Liver (tissue), 9 donors: Measurements from ENCODE around the gene CENPX. TPM values are rescaled to one million over a fixed set of nuclear protein-coding genes. Genes with fewer than 3 reads are reported as not detected.

ENCODE experiments used
- DNase-seq: peaks from one replicate; pipeline ENCODE4 v3.0.0-alpha.2; 2017; ENCODE audit warnings: low spot score
- H3K27ac ChIP-seq, 2 donors: one replicate each; pipeline ENCODE4 v1.7.0; 2013; ENCODE audit warnings: inconsistent platforms in 2 of 2, low read length in 2 of 2, control low read depth in 1 of 2, low read depth in 1 of 2, mild to moderate bottlenecking in 1 of 2
- H3K27me3 ChIP-seq, 4 donors: one replicate each; pipeline versions ENCODE4 v1.6.1 to v1.7.0; 2013; ENCODE audit warnings: low read length in 3 of 4, inconsistent platforms in 1 of 4, mild to moderate bottlenecking in 1 of 4, moderate library complexity in 1 of 4; ENCODE audit not compliant: control insufficient read depth in 4 of 4, insufficient read depth in 4 of 4
- H3K36me3 ChIP-seq, 4 donors: one replicate each; pipeline versions ENCODE4 v1.6.1 to v1.7.0; 2013; ENCODE audit warnings: low read length in 3 of 4, mild to moderate bottlenecking in 3 of 4, low read depth in 1 of 4, moderate library complexity in 1 of 4; ENCODE audit not compliant: control insufficient read depth in 4 of 4, insufficient read depth in 3 of 4
- H3K4me1 ChIP-seq, 4 donors: one replicate each; pipeline versions ENCODE4 v1.6.1 to v1.7.0; 2013; ENCODE audit warnings: low read length in 3 of 4, mild to moderate bottlenecking in 3 of 4, moderate library complexity in 1 of 4; ENCODE audit not compliant: control insufficient read depth in 4 of 4, insufficient read depth in 4 of 4
- H3K4me3 ChIP-seq, 3 donors: one replicate each; pipeline versions ENCODE4 v1.6.1 to v1.7.0; 2013; ENCODE audit warnings: low read length in 3 of 3, control low read depth in 1 of 3, low read depth in 1 of 3, mild to moderate bottlenecking in 1 of 3
- H3K9ac ChIP-seq, 2 donors: one replicate each; pipeline ENCODE4 v1.7.0; 2013; ENCODE audit warnings: low read length in 2 of 2, mild to moderate bottlenecking in 2 of 2, moderate library complexity in 2 of 2, control low read depth in 1 of 2, low read depth in 1 of 2
- H3K9me3 ChIP-seq, 4 donors: one replicate each; pipeline versions ENCODE4 v1.6.1 to v1.7.0; 2013; ENCODE audit warnings: low read length in 3 of 4; ENCODE audit not compliant: control insufficient read depth in 4 of 4
- ATF3 ChIP-seq: IDR thresholded peaks from 2 replicates; pipeline ENCODE4 v1.6.1; 2016; ENCODE audit warnings: antibody characterized with exemption
- CTCF ChIP-seq: fragments of 150-350 bp; IDR thresholded peaks from 2 replicates; pipeline ENCODE4 v1.5.1; 2017; ENCODE audit warnings: improper control_type of control experiment, low read depth, low read length; ENCODE audit not compliant: missing input control
- FOXA1 ChIP-seq: IDR thresholded peaks from 2 replicates; pipeline ENCODE4 v1.6.1; 2016; ENCODE audit warnings: antibody characterized with exemption
- FOXA2 ChIP-seq: IDR thresholded peaks from 2 replicates; pipeline ENCODE4 v1.6.1; 2016; ENCODE audit warnings: antibody characterized with exemption
- GABPA ChIP-seq, 2 donors: IDR thresholded peaks in 1 of 2; conservative IDR thresholded peaks in 1 of 2; 2 replicates each; pipeline ENCODE4 v1.6.1; 2016; ENCODE audit warnings: antibody characterized with exemption in 2 of 2, mild to moderate bottlenecking in 1 of 2, moderate library complexity in 1 of 2
- HNF4A ChIP-seq, 2 donors: conservative IDR thresholded peaks; 2 replicates each; pipeline ENCODE4 v1.6.1; 2016; ENCODE audit warnings: antibody characterized with exemption in 2 of 2, mild to moderate bottlenecking in 2 of 2
- JUND ChIP-seq, 2 donors: IDR thresholded peaks; 2 replicates each; pipeline ENCODE4 v1.6.1; 2016; ENCODE audit warnings: antibody characterized with exemption in 2 of 2
- NR2F2 ChIP-seq: IDR thresholded peaks from 2 replicates; pipeline ENCODE4 v1.6.1; 2016; ENCODE audit warnings: antibody characterized with exemption
- RAD21 ChIP-seq, 2 donors: IDR thresholded peaks; 2 replicates each; pipeline ENCODE4 v1.6.1; 2016; ENCODE audit warnings: antibody characterized with exemption in 2 of 2, mild to moderate bottlenecking in 2 of 2
- REST ChIP-seq: IDR thresholded peaks from 2 replicates; pipeline ENCODE4 v1.6.1; 2016; ENCODE audit warnings: antibody characterized with exemption, mild to moderate bottlenecking
- RXRA ChIP-seq, 2 donors: IDR thresholded peaks; 2 replicates each; pipeline ENCODE4 v1.6.1; 2017 to 2018; ENCODE audit warnings: antibody characterized with exemption in 2 of 2, mild to moderate bottlenecking in 1 of 2
- SP1 ChIP-seq: IDR thresholded peaks from 2 replicates; pipeline ENCODE4 v1.6.1; 2018; ENCODE audit warnings: antibody characterized with exemption, mild to moderate bottlenecking
- TAF1 ChIP-seq: conservative IDR thresholded peaks from 2 replicates; pipeline ENCODE4 v1.6.1; 2016; ENCODE audit warnings: antibody characterized with exemption, mild to moderate bottlenecking
- YY1 ChIP-seq: IDR thresholded peaks from 2 replicates; pipeline ENCODE4 v1.6.1; 2016; ENCODE audit warnings: antibody characterized with exemption, mild to moderate bottlenecking
- WGBS: extraction: QIAGEN DNeasy Blood & Tissue Kit; methylation state at CpG from one replicate; pipeline ENCODE4 v1.1.7; 2013; 5-methylcytosine and 5-hydroxymethylcytosine counted together
- polyA plus RNA-seq, 2 donors: library from polyadenylated mRNA; stranded (reverse) in 1 of 2; unstranded in 1 of 2; fragments of 200-250 nt in 1 of 2; fragments of >200 nt in 1 of 2; fragmentation: Nextera tagmentation in 1 of 2; extraction: Ambion mirVana in 1 of 2; gene quantifications; one replicate each; pipeline versions ENCODE4 v1.2.1 to v1.2.3, GENCODE V29; 2013 to 2015
- total RNA-seq, 2 donors: library from RNA; depleted of rRNA; stranded (reverse); fragments of >200 nt; gene quantifications; one replicate each; pipeline ENCODE4 v1.2.3, GENCODE V29; 2014
- donor health status: healthy.
- donor health status: healthy.
- donor health status: healthy.
- donor health status: healthy.
- donor health status: healthy.

CENPX gene
- total and polyA plus RNA-seq, 4 donors = 22.5 to 83.9 (median 44.9) TPM

- TF ChIP-seq REST (no peak), SP1 (no peak), NR2F2 (no peak), RAD21 (IDR thresholded peaks at IDR 0.05) (no peak), RXRA (IDR thresholded peaks at IDR 0.05) (no peak)
- Histone ChIP-seq H3K4me3 (no peak overlapping the region), H3K27me3 (no peaks in the 10 kb centered on the region), H3K9me3 (no peaks in the 10 kb centered on the region), H3K36me3 (peaks cover 6 to 77% (median 30%) of the 10 kb centered on the region in 4 donors), H3K4me1 (peaks cover 5 to 17% (median 14%) of the 10 kb centered on the region in 4 donors), H3K27ac (no peak overlapping the region), H3K9ac (no peak overlapping the region)
- 86% methylated on average over 19 of the region's 19 CpGs for WGBS
- no peak for DNase-seq
Observed at GRCh38 chr17:82059272-82060000, 36.8 kb upstream of the CENPX start.

GRCh38 chr17:82058855-82059249, 36.2 kb upstream of the CENPX start:
- Histone ChIP-seq H3K9ac (no peak overlapping the region), H3K9me3 (no peaks in the 10 kb centered on the region), H3K27me3 (no peaks in the 10 kb centered on the region), H3K4me1 (peaks cover 3 to 14% (median 8%) of the 10 kb centered on the region in 4 donors), H3K27ac (no peak overlapping the region), H3K36me3 (peaks cover 6 to 79% (median 32%) of the 10 kb centered on the region in 4 donors), H3K4me3 (no peak overlapping the region)
- TF ChIP-seq RXRA (IDR thresholded peaks at IDR 0.05) (no peak), HNF4A (conservative IDR thresholded peaks at IDR 0.05) (no peak)
- 88% methylated on average over 10 of the region's 10 CpGs for WGBS
- no peak for DNase-seq

DNA sequence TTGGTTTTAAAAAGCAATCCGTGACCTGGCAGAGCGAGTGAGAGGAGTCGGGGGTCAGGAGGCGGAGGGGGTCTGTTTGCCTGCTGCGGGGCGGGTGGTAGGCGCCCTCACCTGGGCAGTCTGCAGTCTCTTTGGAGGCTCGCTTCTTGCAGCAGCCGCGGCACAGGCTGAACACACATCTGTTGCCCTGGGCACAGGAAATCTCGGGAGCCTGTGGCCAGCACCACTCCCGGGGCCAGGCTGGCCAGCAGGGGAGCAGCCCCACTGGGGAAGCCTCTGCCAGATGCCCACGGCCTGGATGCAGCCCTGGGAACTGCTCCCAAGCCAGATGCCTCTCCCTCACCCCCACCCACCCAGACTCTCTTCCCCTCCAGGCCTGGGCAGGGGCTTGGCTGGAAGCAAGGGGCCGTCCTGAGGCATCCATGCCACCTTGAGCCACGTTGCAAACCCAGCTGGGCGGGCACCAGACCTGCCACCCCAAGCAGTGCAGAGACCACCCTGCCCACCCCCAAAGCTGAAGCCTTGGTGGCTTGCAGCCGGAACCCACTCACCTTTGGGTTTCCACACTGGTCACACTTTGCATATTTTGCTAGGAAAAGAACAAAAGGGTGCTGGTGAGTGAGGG, 35.7 kb upstream of the CENPX start:
- 76% methylated on average over 17 of the region's 17 CpGs for WGBS
- H3K4me1 ChIP-seq = peaks cover 0 to 14% (median 7%) of the 10 kb centered on the region in 4 donors
- H3K27ac ChIP-seq = no peak overlapping the region
- DNase-seq = no peak
- no peaks in the 10 kb centered on the region for H3K9me3 ChIP-seq
- no peaks in the 10 kb centered on the region for H3K27me3 ChIP-seq
- H3K9ac ChIP-seq = no peak overlapping the region
- no peak overlapping the region for H3K4me3 ChIP-seq
- peaks cover 6 to 76% (median 32%) of the 10 kb centered on the region in 4 donors for H3K36me3 ChIP-seq
- TF ChIP-seq TAF1 (no peak), RAD21 (IDR thresholded peaks at IDR 0.05) (no peak), NR2F2 (no peak), RXRA (IDR thresholded peaks at IDR 0.05) (no peak), FOXA1 (no peak), REST (no peak), SP1 (no peak), CTCF (no peak), FOXA2 (no peak), YY1 (no peak), ATF3 (no peak), JUND (IDR thresholded peaks at IDR 0.05) (no peak), HNF4A (conservative IDR thresholded peaks at IDR 0.05) (no peak), GABPA (IDR thresholded peaks at IDR 0.05 in 1 of 2, conservative IDR thresholded peaks at IDR 0.05 in 1 of 2) (no peak)
